Ascending aorta (tissue), 2 donors: Measurements from ENCODE around the gene PCIF1. TPM values are rescaled to one million over a fixed set of nuclear protein-coding genes. Genes with fewer than 3 reads are reported as not detected.

Experiments used
- DNase-seq, 2 donors: peaks; one replicate each; pipeline ENCODE4 v3.0.0-alpha.2; 2019; ENCODE audit warnings: low spot score in 2 of 2
- H3K27ac ChIP-seq, 2 donors: fragments of 200-600 bp; sonication (generic); one replicate each; pipeline ENCODE4 v1.5.1; 2016 to 2017; ENCODE audit warnings: mild to moderate bottlenecking in 1 of 2
- H3K27me3 ChIP-seq: fragments of 200-600 bp; sonication (generic); one replicate; pipeline ENCODE4 v1.5.1; 2017
- H3K36me3 ChIP-seq, 2 donors: fragments of 200-600 bp; sonication (generic); one replicate each; pipeline ENCODE4 v1.5.1; 2016
- H3K4me1 ChIP-seq, 2 donors: fragments of 200-600 bp; sonication (generic); one replicate each; pipeline ENCODE4 v1.5.1; 2016 to 2017; ENCODE audit warnings: mild to moderate bottlenecking in 1 of 2
- H3K4me3 ChIP-seq, 2 donors: fragments of 200-600 bp; sonication (generic); one replicate each; pipeline ENCODE4 v1.5.1; 2016 to 2017; ENCODE audit warnings: mild to moderate bottlenecking in 1 of 2
- H3K9me3 ChIP-seq, 2 donors: fragments of 200-600 bp; sonication (generic); one replicate each; pipeline ENCODE4 v1.5.1; 2016
- CTCF ChIP-seq, 3 experiments: fragments of 200-600 bp in 2 of 3; fragments of 450-650 bp in 1 of 3; sonication (generic) in 2 of 3; IDR thresholded peaks; one replicate each; pipeline ENCODE4 v1.5.1; 2016 to 2019; ENCODE audit warnings: antibody characterized with exemption in 3 of 3, mild to moderate bottlenecking in 1 of 3, moderate library complexity in 1 of 3
- intact Hi-C: fragments of 100-400 bp; cut with DNase I; formaldehyde crosslinking; loops from one replicate; pipeline ENCODE4 v1.15.1; 2023
- total RNA-seq: library from RNA; depleted of rRNA; stranded (reverse); fragments of >200 nt; gene quantifications from one replicate; pipeline ENCODE4 v1.1.0, GENCODE V29; 2016

The PCIF1 gene
- total RNA-seq, 1 donor from 2014 or later, result 45.7 TPM

GRCh38 chr20:45997187-45997586 lies 62.7 kb downstream of the PCIF1 start:
- TF ChIP-seq CTCF (IDR thresholded peaks at IDR 0.05), result no peak
- H3K4me3 ChIP-seq, result no peak overlapping the region
- intact Hi-C loops, result no loop called here
- no peaks in the 10 kb centered on the region for H3K9me3 ChIP-seq
- H3K27me3 ChIP-seq, result no peaks in the 10 kb centered on the region
- no peaks in the 10 kb centered on the region for H3K36me3 ChIP-seq
- no peak overlapping the region for H3K27ac ChIP-seq
- no peak for DNase-seq
- H3K4me1 ChIP-seq, result no peaks in the 10 kb centered on the region

Other genes with a start within 250 kb of the PCIF1 start
- not detected for gene WFDC13, start 232.6 kb upstream of the PCIF1 start, total RNA-seq
- gene WFDC10B, start 229.7 kb upstream of the PCIF1 start, total RNA-seq, result not detected
- not detected for gene SPINT4, start 212.3 kb upstream of the PCIF1 start, total RNA-seq
- gene WFDC3, start 142.8 kb upstream of the PCIF1 start, total RNA-seq, result not detected
- gene DNTTIP1, start 142.7 kb upstream of the PCIF1 start, total RNA-seq, result 4.6 TPM
- gene UBE2C, start 122.0 kb upstream of the PCIF1 start, total RNA-seq, result not detected
- not detected for gene TNNC2, start 107.4 kb upstream of the PCIF1 start, total RNA-seq
- gene SNX21, start 100.9 kb upstream of the PCIF1 start, total RNA-seq, result 182 TPM
- gene ACOT8, start 77.3 kb upstream of the PCIF1 start, total RNA-seq, result 34.4 TPM
- 6.8 TPM for gene ZSWIM3, start 77.1 kb upstream of the PCIF1 start, total RNA-seq
- gene ZSWIM1, start 53.5 kb upstream of the PCIF1 start, total RNA-seq, result 3.5 TPM
- gene SPATA25, start 47.1 kb upstream of the PCIF1 start, total RNA-seq, result 32.8 TPM
- 4.0 TPM for gene NEURL2, start 43.5 kb upstream of the PCIF1 start, total RNA-seq
- gene CTSA, start 43.3 kb upstream of the PCIF1 start, total RNA-seq, result 82.0 TPM
- 909 TPM for gene PLTP, start 22.5 kb upstream of the PCIF1 start, total RNA-seq
- gene ZNF335, start 37.5 kb downstream of the PCIF1 start, total RNA-seq, result 27.8 TPM
- gene MMP9, start 74.2 kb downstream of the PCIF1 start, total RNA-seq, result not detected
- gene SLC12A5, start 94.5 kb downstream of the PCIF1 start, total RNA-seq, result not detected
- gene NCOA5, start 155.3 kb downstream of the PCIF1 start, total RNA-seq, result 70.4 TPM
- 34.7 TPM for gene CD40, start 183.6 kb downstream of the PCIF1 start, total RNA-seq